PC-9 (cell line): ENCODE measurements around the gene SLX4IP. TPM values are rescaled to one million over a fixed set of nuclear protein-coding genes. Genes with fewer than 3 reads are reported as not detected.

Experiments used
- BruUV-seq: library from RNA; stranded (reverse); fragments of 400-500 nt; replicated peaks from 2 replicates; lab custom pipeline; 2021; lab: Mats Ljungman, UMichigan
- CTCF ChIA-PET: fragments of 300-600 bp; sonication (Branson Sonifier 250); formaldehyde crosslinking; loops from one replicate; lab custom pipeline; 2022; ENCODE audit warnings: antibody characterized with exemption; lab: Charles Lee
- POLR2A ChIA-PET: fragments of 300-600 bp; sonication (Branson Sonifier 250); formaldehyde crosslinking; loops from one replicate; lab custom pipeline; 2022; ENCODE audit warnings: antibody characterized with exemption; ENCODE audit not compliant: unreplicated experiment; lab: Charles Lee
- DNase-seq, 2 experiments: peaks; one replicate each; pipeline versions ENCODE4 v3.0.0 to v3.0.0-alpha.2; 2015 to 2022; ENCODE audit warnings: mixed read lengths in 1 of 2
- H2AFZ ChIP-seq: fragments of 200-600 bp; sonication (generic); 2 replicates; pipeline ENCODE4 v1.8.1; 2017; ENCODE audit warnings: antibody characterized with exemption
- H3F3A ChIP-seq: fragments of 200-600 bp; sonication (generic); 2 replicates; pipeline ENCODE4 v1.8.1; 2017; ENCODE audit warnings: antibody characterized with exemption, mild to moderate bottlenecking, low read depth; ENCODE audit not compliant: insufficient read depth
- H3K27ac ChIP-seq: fragments of 200-600 bp; sonication (generic); 2 replicates; pipeline ENCODE4 v1.6.1; 2016; ENCODE audit warnings: mixed run types
- H3K27me3 ChIP-seq: fragments of 200-600 bp; sonication (generic); 2 replicates; pipeline ENCODE4 v1.6.1; 2016; ENCODE audit warnings: low read depth, mixed run types; ENCODE audit not compliant: insufficient read depth
- H3K36me3 ChIP-seq: fragments of 200-600 bp; sonication (generic); 2 replicates; pipeline ENCODE4 v1.6.1; 2016; ENCODE audit warnings: low read depth, mixed run types
- H3K4me1 ChIP-seq: fragments of 200-600 bp; sonication (generic); replicated peaks from 2 replicates; pipeline ENCODE4 v1.6.1; 2016; ENCODE audit warnings: mixed run types; ENCODE audit not compliant: insufficient read depth
- H3K4me2 ChIP-seq: fragments of 200-600 bp; sonication (generic); 2 replicates; pipeline ENCODE4 v1.6.1; 2017; ENCODE audit warnings: mixed run types
- H3K4me3 ChIP-seq: fragments of 200-600 bp; sonication (generic); 2 replicates; pipeline ENCODE4 v1.6.1; 2016; ENCODE audit warnings: mixed run types
- H3K79me2 ChIP-seq: fragments of 200-600 bp; sonication (generic); 2 replicates; pipeline ENCODE4 v1.6.1; 2017; ENCODE audit warnings: low read depth, mixed run types
- H3K9me2 ChIP-seq: fragments of 200-600 bp; sonication (generic); 2 replicates; pipeline ENCODE4 v1.8.1; 2017; ENCODE audit warnings: mild to moderate bottlenecking; ENCODE audit not compliant: insufficient read depth
- H3K9me3 ChIP-seq: fragments of 200-600 bp; sonication (generic); 2 replicates; pipeline ENCODE4 v1.8.1; 2016; ENCODE audit warnings: low read depth; ENCODE audit not compliant: insufficient read depth
- H4K20me1 ChIP-seq: fragments of 200-600 bp; sonication (generic); 2 replicates; pipeline ENCODE4 v1.8.1; 2017; ENCODE audit not compliant: insufficient read depth
- CTCF ChIP-seq: fragments of 200-600 bp; sonication (generic); conservative IDR thresholded peaks from 2 replicates; pipeline ENCODE4 v1.6.1; 2017; ENCODE audit warnings: mixed run types, antibody characterized with exemption, mild to moderate bottlenecking, moderate library complexity
- EZH2 ChIP-seq: fragments of 200-600 bp; sonication (generic); IDR thresholded peaks from 2 replicates; pipeline ENCODE4 v1.8.0; 2017; ENCODE audit warnings: antibody characterized with exemption, low read depth
- intact Hi-C: fragments of 100-400 bp; cut with micrococcal nuclease; formaldehyde crosslinking; loops from one replicate; pipeline ENCODE4 v1.10.0; 2022; ENCODE audit not compliant: unreplicated experiment
- total RNA-seq: library from RNA; stranded (reverse); gene quantifications from 2 replicates; pipeline ENCODE4 v1.2.3, GENCODE V29; 2021

The SLX4IP gene
- total RNA-seq, 1 experiment from 2014 or later = 13.4 TPM

GRCh38 chr20:10433623-10434466 lies 1.3 kb upstream of the SLX4IP start, which contains the start of gene MKKS:
Gene MKKS (minus strand): TSS chr20:10434222. CDS start chr20:10413514, 20,708 bp downstream.
- intact Hi-C loops = loop anchor here (1.0 to 10.0 kb wide), 9 partner anchors 102 to 1461 kb away; partner anchors contain the start of gene SNAP25
- peak within 1 kb of the TSS; percentile 83 for H3K4me2 ChIP-seq
- H3K27ac ChIP-seq = peak within 1 kb of the TSS; percentile 96
- H2AFZ ChIP-seq = peak within 1 kb of the TSS; percentile 87
- peaks cover 75% of the 10 kb centered on the region for H3K79me2 ChIP-seq
- no peaks in the 10 kb centered on the region for H4K20me1 ChIP-seq
- peak within 1 kb of the TSS; percentile 90 for H3K4me3 ChIP-seq
- peaks cover 9% of the 10 kb centered on the region; the same call in 1 of the 2 replicates for H3F3A ChIP-seq
- no peaks in the 10 kb centered on the region for H3K9me2 ChIP-seq
- ChIA-PET POLR2A (interaction anchor here (0.6 to 1.2 kb wide), 5 partner anchors 48 to 1382 kb away, joined by 4 to 7 read pairs (median 6); no protein-coding TSS in a partner anchor), CTCF (interaction anchor here (1.0 kb wide), 1 partner anchor 103 kb away, joined by 3 read pairs; no protein-coding TSS in a partner anchor)
- H3K36me3 ChIP-seq = no peaks in the 10 kb centered on the region
- no peaks in the 10 kb centered on the region; the same call in 1 of the 2 replicates for H3K4me1 ChIP-seq
- TSS peak; percentile 61 for BruUV-seq
- TF ChIP-seq EZH2 = no peak
- TF ChIP-seq CTCF = no peak
- peak; percentile 71 to 89 for DNase-seq
- no peaks in the 10 kb centered on the region for H3K9me3 ChIP-seq
- H3K27me3 ChIP-seq = no peaks in the 10 kb centered on the region

DNA sequence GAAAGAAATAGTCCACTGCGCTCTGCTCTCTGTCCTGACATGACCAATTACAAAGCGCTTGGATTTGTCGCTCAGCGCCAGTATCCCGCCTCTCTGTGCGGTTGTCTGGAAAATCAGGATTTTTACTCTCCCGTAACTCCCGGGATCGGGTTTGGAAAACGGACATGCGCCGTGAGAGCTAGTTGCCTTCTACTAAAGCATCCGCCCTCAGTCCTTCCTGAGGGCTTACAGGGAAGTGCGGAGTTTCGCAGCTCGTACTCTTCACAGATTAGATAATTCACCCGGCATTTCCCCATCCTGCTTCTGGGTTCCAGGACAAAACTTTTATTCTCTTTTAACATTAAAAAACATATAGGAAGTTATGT lies 656 bp upstream of the SLX4IP start:
- Histone ChIP-seq H3F3A (peaks cover 5% of the 10 kb centered on the region; the same call in 1 of the 2 replicates), H3K9me2 (no peaks in the 10 kb centered on the region), H3K27me3 (no peaks in the 10 kb centered on the region), H3K9me3 (no peaks in the 10 kb centered on the region), H2AFZ (peak overlapping the region; percentile 87), H3K4me1 (no peaks in the 10 kb centered on the region; the same call in 1 of the 2 replicates), H3K4me3 (peak overlapping the region; percentile 90), H3K36me3 (no peaks in the 10 kb centered on the region), H4K20me1 (no peaks in the 10 kb centered on the region), H3K4me2 (peak overlapping the region; percentile 83), H3K27ac (peak overlapping the region; percentile 96), H3K79me2 (peaks cover 74% of the 10 kb centered on the region)
- intact Hi-C loops = loop anchor here (1.0 to 10.0 kb wide), 9 partner anchors 102 to 1460 kb away; partner anchors contain the start of gene SNAP25
- peak; percentile 94 to 95 for DNase-seq
- TF ChIP-seq EZH2 (no peak), CTCF (no peak)
- BruUV-seq = no TSS peak
- ChIA-PET POLR2A (interaction anchor here (0.6 to 1.2 kb wide), 11 partner anchors 10 to 1383 kb away, joined by 3 to 9 read pairs (median 4); partner anchors contain the start of gene ANKEF1), CTCF (interaction anchor here (0.6 to 1.0 kb wide), 2 partner anchors 102 to 205 kb away, joined by 3 to 4 read pairs; no protein-coding TSS in a partner anchor)

DNA sequence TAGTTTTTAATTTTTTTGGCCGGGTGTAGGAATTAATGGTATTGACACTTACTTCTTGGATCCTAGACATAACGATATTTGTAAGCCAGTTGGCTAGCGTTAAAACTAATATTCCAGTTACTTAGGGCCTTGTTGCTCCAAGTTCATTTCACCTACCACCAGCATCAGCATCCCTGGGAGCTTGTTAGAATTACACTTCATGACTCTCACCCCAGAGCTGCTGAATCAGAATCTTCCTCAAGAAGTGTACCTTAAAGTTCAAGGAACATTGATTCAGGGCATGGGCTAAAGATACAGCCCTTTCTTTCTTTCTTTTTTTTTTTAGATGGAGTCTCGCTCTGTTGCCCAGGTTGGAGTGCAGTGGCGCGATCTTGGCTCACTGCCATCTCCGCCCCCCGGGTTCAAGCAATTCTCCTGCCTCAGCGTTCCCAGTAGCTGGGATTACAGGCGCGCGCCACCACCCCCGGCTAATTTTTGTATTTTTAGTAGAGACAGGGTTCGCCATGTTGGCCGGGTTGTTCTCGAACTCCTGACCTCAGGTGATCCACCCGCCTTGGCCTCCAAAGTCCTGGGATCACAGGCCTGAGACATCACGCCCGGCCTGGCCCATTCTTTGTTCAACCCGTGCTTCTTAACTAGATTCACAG lies 1.1 kb downstream of the SLX4IP start:
- DNase-seq = no peak
- no peak overlapping the region for H2AFZ ChIP-seq
- peak overlapping the region; percentile 96 for H3K27ac ChIP-seq
- H3K9me2 ChIP-seq = no peaks in the 10 kb centered on the region
- H4K20me1 ChIP-seq = no peaks in the 10 kb centered on the region
- no peaks in the 10 kb centered on the region for H3K9me3 ChIP-seq
- peaks cover 65% of the 10 kb centered on the region for H3K79me2 ChIP-seq
- H3F3A ChIP-seq = peaks cover 5% of the 10 kb centered on the region; the same call in 1 of the 2 replicates
- BruUV-seq = no TSS peak
- TF ChIP-seq CTCF (no peak), EZH2 (no peak)
- intact Hi-C loops = loop anchor here (10.0 kb wide), 3 partner anchors 221 to 1459 kb away; partner anchors contain the start of gene SNAP25
- ChIA-PET POLR2A (no interaction called here), CTCF (no interaction called here)
- peak overlapping the region; percentile 83 for H3K4me2 ChIP-seq
- H3K36me3 ChIP-seq = no peaks in the 10 kb centered on the region
- H3K27me3 ChIP-seq = no peaks in the 10 kb centered on the region
- H3K4me3 ChIP-seq = peak overlapping the region; percentile 90; the same call in 1 of the 2 replicates
- H3K4me1 ChIP-seq = no peaks in the 10 kb centered on the region; the same call in 1 of the 2 replicates
